Gastrocnemius medialis (tissue), 4 donors: ENCODE data around the gene PLPP1.

Source experiments
- POLR2A ChIP-seq, 2 donors: fragments of 450-650 bp; IDR thresholded peaks; one replicate each; pipeline ENCODE4 v1.6.1; 2017; ENCODE audit warnings: antibody characterized with exemption in 2 of 2, mild to moderate bottlenecking in 2 of 2, moderate library complexity in 2 of 2
- TF ChIP-seq, protein P1 (sequence below), 5 experiments: fragments of 450-650 bp in 3 of 5; fragments of 200-600 bp in 2 of 5; sonication (generic) in 2 of 5; IDR thresholded peaks in 4 of 5; conservative IDR thresholded peaks in 1 of 5; 1 replicate in 4 of 5; 2 replicates in 1 of 5; pipeline ENCODE4 v1.5.1; 2016 to 2019; ENCODE audit warnings: antibody characterized with exemption in 5 of 5, mild to moderate bottlenecking in 3 of 5, moderate library complexity in 3 of 5

DNA sequence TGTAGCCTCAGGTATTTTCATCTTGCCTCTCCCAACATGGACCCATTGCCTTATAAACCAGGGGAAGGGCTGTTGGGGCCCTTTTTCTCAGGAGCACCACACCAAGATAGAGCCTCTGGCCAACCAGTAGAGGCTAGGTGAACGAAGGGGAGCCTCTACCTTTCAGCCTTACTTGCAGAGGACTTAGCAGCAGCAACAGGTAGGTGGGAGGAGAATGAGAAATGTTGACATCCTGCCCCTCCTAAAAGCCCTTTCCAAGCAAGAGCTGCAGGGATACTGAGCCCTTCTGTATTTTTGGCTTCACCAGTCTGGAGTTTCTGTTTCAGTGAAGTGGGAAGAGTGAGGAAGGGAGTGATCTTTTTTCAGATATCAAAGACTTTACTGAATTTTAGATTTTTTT, 149.5 kb downstream of the PLPP1 start:
- TF ChIP-seq, protein P1, sequence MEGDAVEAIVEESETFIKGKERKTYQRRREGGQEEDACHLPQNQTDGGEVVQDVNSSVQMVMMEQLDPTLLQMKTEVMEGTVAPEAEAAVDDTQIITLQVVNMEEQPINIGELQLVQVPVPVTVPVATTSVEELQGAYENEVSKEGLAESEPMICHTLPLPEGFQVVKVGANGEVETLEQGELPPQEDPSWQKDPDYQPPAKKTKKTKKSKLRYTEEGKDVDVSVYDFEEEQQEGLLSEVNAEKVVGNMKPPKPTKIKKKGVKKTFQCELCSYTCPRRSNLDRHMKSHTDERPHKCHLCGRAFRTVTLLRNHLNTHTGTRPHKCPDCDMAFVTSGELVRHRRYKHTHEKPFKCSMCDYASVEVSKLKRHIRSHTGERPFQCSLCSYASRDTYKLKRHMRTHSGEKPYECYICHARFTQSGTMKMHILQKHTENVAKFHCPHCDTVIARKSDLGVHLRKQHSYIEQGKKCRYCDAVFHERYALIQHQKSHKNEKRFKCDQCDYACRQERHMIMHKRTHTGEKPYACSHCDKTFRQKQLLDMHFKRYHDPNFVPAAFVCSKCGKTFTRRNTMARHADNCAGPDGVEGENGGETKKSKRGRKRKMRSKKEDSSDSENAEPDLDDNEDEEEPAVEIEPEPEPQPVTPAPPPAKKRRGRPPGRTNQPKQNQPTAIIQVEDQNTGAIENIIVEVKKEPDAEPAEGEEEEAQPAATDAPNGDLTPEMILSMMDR (IDR thresholded peaks at IDR 0.05 in 4 of 5, conservative IDR thresholded peaks at IDR 0.05 in 1 of 5), result no peak
- TF ChIP-seq POLR2A (IDR thresholded peaks at IDR 0.05), result no peak
